ENCODE results near the gene WNT10A.

Gene WNT10A

GRCh38 chr2:218852911-218853667 lies 27.6 kb upstream of the WNT10A start:
- H3K4me3 ChIP-seq (ENCODE audit: low read depth, low read length) = no peak overlapping the region

GRCh38 chr2:218853766-218854165 lies 26.9 kb upstream of the WNT10A start:
- H3K4me3 ChIP-seq (ENCODE audit: low read depth, low read length) = no peak overlapping the region

More at GRCh38 chr2:218852911-218853667, 27.6 kb upstream of the WNT10A start:
- TF ChIP-seq CTCF (IDR thresholded peaks at IDR 0.05; ENCODE audit: borderline replicate concordance, insufficient read depth, low read depth, low read length) = peak; percentile 82

GRCh38 chr2:218854860-218855259 lies 25.8 kb upstream of the WNT10A start:
- no peak overlapping the region for H3K4me3 ChIP-seq (ENCODE audit: low read depth, low read length)
- TF ChIP-seq CTCF (IDR thresholded peaks at IDR 0.05; ENCODE audit: borderline replicate concordance, insufficient read depth, low read depth, low read length) = no peak

More at GRCh38 chr2:218853766-218854165, 26.9 kb upstream of the WNT10A start:
- TF ChIP-seq CTCF (IDR thresholded peaks at IDR 0.05; ENCODE audit: borderline replicate concordance, insufficient read depth, low read depth, low read length) = no peak

- TF ChIP-seq CTCF (IDR thresholded peaks at IDR 0.05; ENCODE audit: borderline replicate concordance, insufficient read depth, low read depth, low read length) = no peak
- no peak overlapping the region for H3K4me3 ChIP-seq (ENCODE audit: low read depth, low read length)
Measured at GRCh38 chr2:218855305-218856166, 25.1 kb upstream of the WNT10A start.

- no peak overlapping the region for H3K4me3 ChIP-seq (ENCODE audit: low read depth, low read length)
- no peak for TF ChIP-seq CTCF (IDR thresholded peaks at IDR 0.05; ENCODE audit: borderline replicate concordance, insufficient read depth, low read depth, low read length)
Measured at GRCh38 chr2:218856167-218856895, 24.3 kb upstream of the WNT10A start.

GRCh38 chr2:218856896-218857243 lies 23.8 kb upstream of the WNT10A start:
- H3K4me3 ChIP-seq (ENCODE audit: low read depth, low read length) = no peak overlapping the region
- TF ChIP-seq CTCF (IDR thresholded peaks at IDR 0.05; ENCODE audit: borderline replicate concordance, insufficient read depth, low read depth, low read length) = no peak
